Measurements from ENCODE around the gene ACOXL.

DNA sequence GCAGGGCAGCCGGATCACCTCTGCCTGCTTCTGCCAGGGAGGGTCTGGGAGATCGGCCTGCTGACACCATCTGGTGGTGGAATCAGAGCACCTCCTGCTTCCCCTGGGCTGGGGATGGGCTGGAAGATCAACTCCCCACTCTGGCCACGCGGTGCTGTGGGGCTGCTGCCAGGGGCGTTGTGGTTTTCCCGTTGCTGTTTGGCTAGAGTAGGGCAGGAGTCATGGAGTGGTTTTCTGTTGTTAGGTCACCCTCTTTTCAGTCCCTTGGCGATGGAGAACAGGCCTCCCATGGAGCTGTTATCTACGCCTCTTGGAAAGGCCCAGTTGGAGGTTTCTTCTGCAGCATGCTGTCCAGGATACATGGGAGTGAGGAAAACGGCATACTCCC is 403.5 kb downstream of the ACOXL start:
- TF ChIP-seq, protein P1, sequence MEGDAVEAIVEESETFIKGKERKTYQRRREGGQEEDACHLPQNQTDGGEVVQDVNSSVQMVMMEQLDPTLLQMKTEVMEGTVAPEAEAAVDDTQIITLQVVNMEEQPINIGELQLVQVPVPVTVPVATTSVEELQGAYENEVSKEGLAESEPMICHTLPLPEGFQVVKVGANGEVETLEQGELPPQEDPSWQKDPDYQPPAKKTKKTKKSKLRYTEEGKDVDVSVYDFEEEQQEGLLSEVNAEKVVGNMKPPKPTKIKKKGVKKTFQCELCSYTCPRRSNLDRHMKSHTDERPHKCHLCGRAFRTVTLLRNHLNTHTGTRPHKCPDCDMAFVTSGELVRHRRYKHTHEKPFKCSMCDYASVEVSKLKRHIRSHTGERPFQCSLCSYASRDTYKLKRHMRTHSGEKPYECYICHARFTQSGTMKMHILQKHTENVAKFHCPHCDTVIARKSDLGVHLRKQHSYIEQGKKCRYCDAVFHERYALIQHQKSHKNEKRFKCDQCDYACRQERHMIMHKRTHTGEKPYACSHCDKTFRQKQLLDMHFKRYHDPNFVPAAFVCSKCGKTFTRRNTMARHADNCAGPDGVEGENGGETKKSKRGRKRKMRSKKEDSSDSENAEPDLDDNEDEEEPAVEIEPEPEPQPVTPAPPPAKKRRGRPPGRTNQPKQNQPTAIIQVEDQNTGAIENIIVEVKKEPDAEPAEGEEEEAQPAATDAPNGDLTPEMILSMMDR (IDR thresholded peaks at IDR 0.05; ENCODE audit: low read depth, low read length, poor library complexity, severe bottlenecking) = no peak
- no peak for TF ChIP-seq EZH2phosphoT487 (IDR thresholded peaks at IDR 0.05; ENCODE audit: borderline replicate concordance, low read length)
